Stimulated activated CD4-positive, alpha-beta T cell treated with anti-CD3 and anti-CD28 coated beads, TNF-alpha, amount 100 ng/mL, for 48 hours (primary cell): ENCODE data around the gene MNS1.
"Not testable (repeated sequence)": the region's sequence is repeated elsewhere in the genome, so short reads cannot be mapped to it uniquely, and the experiment has no call there.

Experiments
- DNase-seq, 3 donors: peaks; one replicate each; pipeline ENCODE4 v3.0.0-alpha.2; 2020; ENCODE audit warnings: low read depth in 3 of 3

MNS1 gene

DNA sequence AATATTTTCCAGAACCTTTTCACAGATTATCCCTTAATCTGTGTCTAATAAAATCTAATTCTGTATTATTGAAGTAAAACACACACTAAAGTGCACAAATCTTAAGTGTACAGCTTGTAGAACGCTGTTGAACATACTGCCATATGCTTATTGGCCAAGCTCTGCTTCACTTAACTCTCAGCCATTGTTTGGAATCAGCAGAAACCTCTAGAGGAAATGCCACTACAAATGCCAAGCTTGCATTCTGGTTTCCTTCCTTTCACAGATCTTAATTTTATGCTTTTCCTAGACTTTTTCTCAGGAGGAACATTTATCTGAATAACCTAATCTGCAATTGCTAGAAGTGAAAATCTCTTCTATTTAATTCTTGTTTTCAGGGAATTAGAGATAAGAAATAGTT is 10.1 kb downstream of the MNS1 start:
- no peak for DNase-seq

DNA sequence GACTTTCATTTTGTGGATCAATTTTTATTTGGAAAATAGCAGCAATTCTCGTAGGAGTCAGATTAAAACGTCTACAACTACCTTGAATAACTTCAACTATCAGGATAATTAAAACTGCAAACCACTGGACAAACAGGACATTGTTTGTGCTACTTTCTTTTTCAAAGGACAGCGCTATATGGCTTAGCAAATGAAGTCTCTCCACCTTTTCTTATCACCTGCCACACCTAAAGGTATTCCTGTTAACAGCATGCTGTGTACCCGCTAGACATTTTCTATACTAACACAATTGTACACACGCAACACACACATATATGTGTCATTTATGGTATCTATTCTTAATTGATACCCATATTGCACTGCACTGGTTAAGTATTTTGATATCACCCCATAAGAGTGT is 19.2 kb downstream of the MNS1 start:
- no peak for DNase-seq

DNA sequence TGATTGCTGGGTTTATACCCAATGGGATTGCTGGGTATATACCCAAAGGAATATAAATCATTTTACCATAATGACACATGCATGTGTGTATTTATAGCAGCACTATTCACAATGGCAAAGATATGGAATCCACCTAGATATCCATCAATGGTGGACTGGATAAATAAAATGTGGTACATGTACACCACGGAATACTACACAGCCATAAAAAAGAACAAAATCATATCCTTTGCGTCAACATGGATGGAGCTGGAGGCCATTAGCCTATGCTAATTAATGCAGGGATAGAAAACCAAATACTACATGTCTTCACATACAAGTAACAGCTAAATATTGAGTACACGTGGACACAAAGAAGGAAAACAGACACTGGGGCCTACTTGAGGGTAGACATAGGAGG is 22.6 kb downstream of the MNS1 start:
- DNase-seq: no peak

DNA sequence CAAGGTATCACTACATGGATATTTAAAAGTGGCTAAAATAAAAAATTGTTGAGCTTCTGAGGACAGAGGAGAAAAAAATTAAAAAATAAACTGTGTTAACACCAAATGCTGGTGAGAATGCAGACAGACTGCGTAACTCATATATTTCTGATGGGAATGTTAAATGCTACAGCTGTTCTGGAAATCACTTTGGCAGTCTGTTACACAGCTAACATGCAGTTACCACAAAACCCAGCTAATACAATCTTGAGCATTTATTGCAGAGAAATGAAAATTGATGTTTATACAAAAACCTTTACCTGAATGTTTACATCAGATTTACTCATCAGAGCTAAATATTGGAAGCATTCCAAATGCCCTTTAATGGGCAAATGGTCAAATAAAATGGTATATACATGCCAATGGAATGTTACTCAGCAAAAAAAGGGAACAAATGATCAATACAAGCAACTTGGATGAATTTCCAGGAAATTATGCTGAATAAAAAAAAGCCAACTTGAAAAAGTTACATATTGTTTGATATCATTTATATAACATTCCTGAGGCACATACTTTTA is 24.6 kb downstream of the MNS1 start:
- DNase-seq: no peak

DNA sequence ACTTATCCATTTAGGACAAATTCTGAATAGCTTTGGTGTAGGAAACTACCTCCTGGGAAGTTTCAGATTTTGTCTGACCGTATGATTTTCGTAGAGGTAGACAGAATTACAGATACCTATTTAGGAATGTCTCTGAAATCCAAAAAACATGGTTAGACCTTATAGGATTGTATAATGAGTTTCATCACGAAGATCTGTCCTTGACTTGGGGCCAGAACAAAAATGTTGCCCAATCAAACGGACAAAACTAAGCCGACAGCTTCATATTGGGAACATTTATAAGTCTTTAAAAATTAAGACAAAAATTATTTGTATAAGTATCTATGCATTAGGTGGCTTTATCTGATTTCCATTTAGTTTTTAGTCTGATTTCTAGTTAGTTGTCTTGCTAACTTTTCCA is 32.6 kb downstream of the MNS1 start:
- no peak for DNase-seq

DNA sequence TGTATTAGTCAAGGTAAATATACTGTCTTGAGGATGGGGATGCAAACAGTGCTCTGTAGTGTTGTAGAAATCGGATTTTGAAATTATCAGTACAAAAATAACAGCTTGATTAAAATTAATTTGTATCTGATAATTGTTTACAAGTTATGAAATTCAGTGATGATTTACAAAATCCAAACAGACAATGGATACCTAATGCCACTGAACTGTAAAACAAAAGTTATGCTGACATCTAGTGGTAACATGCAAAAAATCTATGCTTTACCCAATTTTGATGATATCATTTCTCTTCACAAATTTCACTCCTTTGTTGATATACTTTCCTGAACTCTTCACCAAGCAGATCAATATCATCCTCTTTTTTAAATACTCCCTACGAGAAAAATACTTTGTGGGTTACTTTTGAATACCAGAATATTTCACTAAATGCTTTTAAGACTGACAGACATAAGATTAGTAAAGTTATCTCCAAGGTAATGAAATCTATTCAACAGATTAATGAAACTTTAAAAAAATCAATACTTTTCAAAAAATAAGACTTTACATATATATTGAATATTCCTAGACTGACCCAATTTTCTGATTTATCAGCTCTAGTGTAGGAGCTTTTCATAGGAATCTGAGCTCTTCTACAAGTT is 36.0 kb downstream of the MNS1 start:
- DNase-seq: no peak

DNA sequence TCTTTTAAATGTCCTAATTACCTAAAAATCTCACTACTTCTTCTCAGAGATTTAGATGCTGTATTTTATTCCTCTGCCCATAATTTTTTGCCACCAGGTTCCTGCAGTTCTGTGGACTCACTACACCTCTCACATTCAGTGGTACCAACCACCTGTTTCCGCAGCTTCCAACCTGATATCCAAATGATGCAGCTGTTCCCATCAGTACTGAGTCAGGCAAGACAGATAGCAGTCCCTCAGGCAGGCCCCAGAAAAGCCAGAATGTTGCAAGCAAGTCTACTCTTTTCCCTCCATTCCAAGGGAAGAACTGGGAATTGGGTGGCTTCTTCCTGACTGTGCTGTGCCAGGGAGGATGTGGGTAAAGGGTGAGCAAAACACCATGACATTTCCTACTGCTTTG is 39.0 kb downstream of the MNS1 start:
- DNase-seq: no peak

DNA sequence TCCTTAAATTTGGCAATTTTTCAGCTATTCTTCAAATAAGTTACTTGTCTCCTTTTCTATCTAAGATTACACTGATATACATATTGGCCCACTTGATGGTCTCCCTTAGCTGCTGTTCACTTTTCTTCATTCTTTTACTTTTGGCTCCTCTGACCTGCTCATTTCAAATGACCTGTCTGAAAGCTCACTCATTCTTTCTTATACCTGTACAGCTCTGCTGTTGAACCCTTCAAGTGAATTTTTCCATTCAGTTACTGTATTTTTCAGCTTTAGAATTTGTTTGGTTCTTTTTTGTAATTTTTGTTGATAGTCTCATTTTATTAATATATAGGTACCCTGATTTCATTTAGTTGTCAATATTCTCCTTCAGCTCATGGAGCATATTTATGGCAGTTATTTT is 39.7 kb downstream of the MNS1 start:
- DNase-seq: no peak

DNA sequence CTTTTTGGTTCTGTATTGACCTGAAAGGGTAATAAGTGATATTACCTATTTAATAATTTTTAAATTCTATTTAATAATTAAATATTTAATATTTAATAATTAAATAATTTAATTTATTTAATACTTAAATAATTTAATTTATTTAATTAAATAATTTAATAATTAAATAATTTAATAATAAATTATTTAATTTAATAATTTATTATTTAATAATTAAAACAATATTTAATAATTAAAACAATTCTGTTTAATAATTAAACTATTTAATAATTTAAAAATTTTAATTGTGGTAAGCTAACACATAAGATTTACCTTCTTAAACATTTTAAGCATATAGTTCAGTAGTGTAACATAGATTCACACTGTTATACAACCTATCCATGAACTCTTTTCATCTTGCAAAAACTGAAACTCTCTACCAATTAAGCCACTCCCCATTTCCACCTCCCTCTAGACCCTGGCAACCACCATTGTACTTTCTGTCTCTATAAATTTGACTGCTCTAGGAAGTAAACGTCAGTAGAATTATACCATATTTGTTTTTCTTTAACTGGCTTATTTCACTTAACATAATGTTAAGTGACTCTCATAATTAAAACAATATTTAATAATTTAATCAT is 51.7 kb downstream of the MNS1 start:
- not testable (repeated sequence) for DNase-seq

DNA sequence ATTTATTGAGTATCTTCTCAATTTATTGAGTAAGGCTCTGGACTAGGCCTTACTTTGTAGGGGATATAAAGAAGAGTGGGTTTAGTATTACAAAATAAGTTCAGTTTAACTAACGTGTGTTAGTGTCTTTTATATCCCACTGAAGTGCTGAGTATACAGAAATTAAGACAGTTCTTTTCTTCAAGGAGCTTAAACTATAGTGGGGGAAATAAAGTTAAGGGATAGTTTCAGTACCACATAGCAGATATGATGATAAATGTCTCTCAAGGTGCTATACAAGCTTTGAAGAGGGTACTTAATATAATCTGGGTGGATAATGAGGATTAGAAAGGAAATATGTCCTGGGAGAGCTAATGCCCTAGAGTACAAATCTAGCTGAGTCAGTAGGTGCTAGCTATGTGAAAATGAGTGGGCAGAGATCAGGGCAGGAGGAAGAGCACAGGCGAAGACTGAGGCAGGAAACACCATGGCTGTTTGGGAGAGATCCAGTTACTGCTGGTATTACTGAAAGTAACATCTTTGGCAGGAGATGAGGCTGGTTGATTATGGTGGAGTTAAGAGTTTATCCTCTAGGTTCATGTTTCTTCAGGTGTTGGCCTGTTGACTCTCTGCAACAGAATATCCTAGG is 53.7 kb downstream of the MNS1 start:
- DNase-seq: no peak

DNA sequence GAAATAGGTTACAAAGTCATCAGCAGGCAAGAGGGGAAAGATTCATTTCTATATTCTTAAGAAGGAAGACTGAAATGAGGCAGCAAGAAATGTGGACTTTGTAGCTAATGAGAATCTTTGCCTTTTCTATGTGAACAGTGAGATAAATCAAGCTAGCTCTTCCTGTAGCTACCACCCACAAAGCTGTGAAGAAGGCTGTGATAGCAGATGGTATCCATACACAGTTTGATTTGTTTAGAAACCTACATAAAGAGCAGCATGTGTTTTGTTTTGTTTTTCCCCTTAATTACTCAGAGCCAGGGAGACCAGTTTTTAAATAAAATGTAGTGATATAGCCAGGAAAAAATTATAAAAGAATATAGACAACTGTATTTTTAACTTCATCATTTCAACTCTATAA is 54.2 kb downstream of the MNS1 start:
- DNase-seq: no peak

DNA sequence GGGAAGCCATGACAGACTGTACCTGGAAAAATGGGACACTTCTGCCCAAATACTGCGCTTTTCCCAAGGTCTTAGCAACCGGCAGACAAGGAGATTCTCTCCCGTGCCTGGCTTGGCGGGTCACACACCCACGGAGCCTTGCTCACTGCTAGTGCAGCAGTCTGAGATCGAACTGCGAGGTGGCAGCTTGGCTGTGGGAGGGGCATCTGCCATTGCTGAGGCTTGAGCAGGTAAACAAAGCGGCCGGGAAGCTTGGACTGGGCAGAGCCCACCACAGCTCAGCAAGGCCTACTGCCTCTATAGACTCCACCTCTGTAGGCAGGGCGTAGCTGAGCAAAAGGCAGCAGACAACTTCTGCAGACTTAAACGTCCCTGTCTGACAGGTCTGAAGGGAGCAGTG is 65.7 kb downstream of the MNS1 start:
- not testable (repeated sequence) for DNase-seq

DNA sequence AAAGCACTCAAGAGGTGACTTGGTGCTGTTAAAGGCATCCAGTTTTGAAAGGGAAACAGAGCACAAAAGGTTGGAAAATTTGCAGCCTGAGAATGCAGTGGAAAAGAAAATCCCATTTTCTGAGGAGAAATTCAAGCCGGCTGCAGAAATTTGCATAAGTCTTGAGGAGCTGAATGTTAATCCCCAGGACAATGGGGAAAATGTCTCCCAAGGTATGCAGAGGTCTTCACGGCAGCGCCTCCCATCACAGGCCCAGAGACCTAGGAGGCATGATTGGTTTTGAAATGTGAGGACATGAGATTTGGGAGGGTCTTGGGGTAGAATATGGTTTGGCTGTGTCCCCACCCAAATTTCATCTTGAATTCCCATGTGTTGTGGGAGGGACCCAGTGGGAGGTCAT is 67.6 kb downstream of the MNS1 start:
- not testable (repeated sequence) for DNase-seq

DNA sequence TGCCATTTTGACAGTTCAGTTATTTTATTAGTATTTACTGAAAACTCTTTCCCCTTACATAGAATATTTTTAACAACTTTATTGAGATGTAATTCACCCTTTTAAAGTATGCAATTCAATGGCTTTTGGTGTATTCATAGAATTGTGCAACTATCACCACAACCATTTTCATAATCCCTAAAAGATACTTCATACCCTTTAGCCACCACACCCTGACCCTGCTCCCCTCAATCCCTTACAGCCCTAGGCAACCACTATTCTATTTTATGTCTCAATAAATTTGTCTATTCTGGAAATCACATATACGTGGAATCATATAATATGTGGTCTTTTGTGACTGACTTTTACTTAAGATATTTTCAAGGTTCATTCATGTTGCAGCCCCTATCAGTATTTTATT is 70.0 kb downstream of the MNS1 start:
- no peak for DNase-seq

DNA sequence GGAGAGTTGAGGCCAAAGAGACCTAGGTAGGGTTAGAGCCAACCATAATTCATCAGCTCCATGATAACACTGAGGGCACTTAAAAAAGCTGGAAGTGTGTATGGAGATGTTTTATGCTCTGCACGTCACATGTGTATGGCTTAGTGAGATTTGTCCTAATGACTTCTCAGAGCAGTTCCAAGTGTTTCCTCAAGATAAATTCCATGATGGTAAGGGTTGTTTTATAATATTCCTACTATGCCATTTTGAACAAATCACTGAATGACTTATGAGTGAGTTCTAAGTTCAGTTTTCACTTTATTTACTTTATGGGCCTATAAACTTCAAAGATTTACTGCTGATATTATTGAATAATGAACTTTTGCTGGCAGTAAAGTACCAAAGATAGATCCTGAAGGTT is 71.7 kb downstream of the MNS1 start:
- DNase-seq: no peak

DNA sequence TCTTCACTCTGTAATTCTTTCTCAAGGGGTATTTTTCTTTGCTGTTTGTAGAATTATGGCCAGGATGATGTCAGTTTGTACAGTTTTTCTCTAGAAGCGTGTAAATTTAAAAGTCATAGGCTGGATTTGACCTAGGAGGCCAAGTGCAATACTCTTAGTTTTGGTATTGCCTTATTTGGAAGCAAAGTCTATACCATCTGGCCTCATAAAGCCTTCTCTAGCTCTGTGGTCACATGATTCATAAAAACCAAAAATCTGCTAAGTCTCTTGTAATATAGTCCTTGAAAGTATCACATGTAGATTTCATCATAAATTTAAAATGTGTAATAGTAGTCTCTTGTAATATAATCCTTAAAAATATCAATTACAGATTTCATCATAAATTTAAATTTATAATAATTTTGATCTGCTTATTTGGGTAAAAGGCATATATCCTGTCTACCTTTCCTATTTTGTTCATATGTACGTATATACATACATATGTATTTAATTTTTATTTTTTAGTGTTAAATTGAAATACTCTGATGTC is 74.1 kb downstream of the MNS1 start:
- DNase-seq: no peak

DNA sequence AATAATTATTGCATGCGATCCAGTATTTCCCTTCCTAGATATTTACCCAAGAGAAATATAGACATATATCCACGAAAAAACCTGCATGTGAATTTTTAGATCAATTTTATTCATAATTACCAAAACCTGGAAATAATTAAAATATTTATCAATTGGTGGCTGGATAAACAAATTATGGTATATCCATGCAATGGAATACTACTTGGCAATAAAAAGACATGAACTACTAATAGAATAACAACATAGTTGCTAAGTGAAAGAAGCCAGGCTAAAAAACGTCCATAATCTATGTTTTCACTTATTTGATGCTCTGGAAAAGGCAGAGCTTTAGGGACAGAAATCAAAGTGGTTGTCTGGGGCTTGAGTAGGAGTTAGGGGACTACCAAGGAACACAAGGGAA is 79.0 kb downstream of the MNS1 start:
- no peak for DNase-seq

DNA sequence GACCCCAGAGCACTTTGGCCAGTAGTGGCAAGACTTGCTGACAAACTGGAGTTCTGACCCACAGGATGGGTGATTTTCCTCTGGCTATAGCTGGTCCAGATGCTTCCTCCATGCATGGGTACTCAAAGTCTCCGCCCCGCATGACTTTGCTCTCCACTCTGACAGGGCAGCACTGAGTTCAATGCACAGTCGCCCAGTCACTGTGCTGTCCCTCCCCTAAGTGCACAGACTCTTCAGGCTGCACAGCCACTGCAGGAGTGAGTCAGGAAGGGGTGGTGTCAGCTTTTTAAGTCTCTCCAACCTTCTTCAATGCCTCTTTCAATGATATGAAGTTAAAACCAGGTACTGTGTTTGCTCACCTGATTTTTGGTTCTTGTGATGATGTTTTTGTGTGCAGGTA is 81.9 kb downstream of the MNS1 start:
- DNase-seq: no peak
